HEK293 (cell line): ENCODE measurements around the gene CACNA1S.

Experiments used
- CTCF ChIP-seq: fragments of 450-650 bp; formaldehyde crosslinking; IDR thresholded peaks from 2 replicates; pipeline ENCODE4 v1.5.1; 2016; ENCODE audit warnings: missing biosample characterization, missing genetic modification characterization
- KLF10 ChIP-seq: fragments of 450-650 bp; IDR thresholded peaks from 2 replicates; pipeline ENCODE4 v1.5.1; 2018; ENCODE audit warnings: missing biosample characterization, mild to moderate bottlenecking, missing genetic modification characterization
- MEIS1 ChIP-seq: sonication (generic); formaldehyde crosslinking; IDR thresholded peaks from 2 replicates; pipeline ENCODE4 v1.8.1; 2022; ENCODE audit warnings: missing genetic modification reagents, mild to moderate bottlenecking, borderline replicate concordance
- MYNN ChIP-seq: fragments of 450-650 bp; formaldehyde crosslinking; IDR thresholded peaks from 2 replicates; pipeline ENCODE4 v1.5.1; 2016; ENCODE audit warnings: missing biosample characterization, missing genetic modification characterization, borderline replicate concordance
- REST ChIP-seq: fragments of 450-650 bp; formaldehyde crosslinking; IDR thresholded peaks from 2 replicates; pipeline ENCODE4 v1.5.1; 2016; ENCODE audit warnings: missing biosample characterization, missing genetic modification characterization
- SP3 ChIP-seq: fragments of 450-650 bp; formaldehyde crosslinking; IDR thresholded peaks from 2 replicates; pipeline ENCODE4 v1.5.1; 2016; ENCODE audit warnings: missing biosample characterization, missing genetic modification characterization
- YY1 ChIP-seq: fragments of 450-650 bp; formaldehyde crosslinking; IDR thresholded peaks from 2 replicates; pipeline ENCODE4 v1.5.1; 2018; ENCODE audit warnings: missing biosample characterization, missing genetic modification characterization
- ZNF645 ChIP-seq: fragments of 450-650 bp; formaldehyde crosslinking; IDR thresholded peaks from 2 replicates; pipeline ENCODE4; 2016; ENCODE audit warnings: missing biosample characterization, missing genetic modification characterization
- ZNF670 ChIP-seq: fragments of 450-650 bp; formaldehyde crosslinking; IDR thresholded peaks from 2 replicates; pipeline ENCODE4 v1.5.1; 2016; ENCODE audit warnings: missing biosample characterization, missing genetic modification characterization, low read depth
- ZNF792 ChIP-seq: fragments of 450-650 bp; formaldehyde crosslinking; IDR thresholded peaks from 2 replicates; pipeline ENCODE4 v1.5.1; 2016; ENCODE audit warnings: missing biosample characterization, missing genetic modification characterization
- ZNF837 ChIP-seq: fragments of 450-650 bp; formaldehyde crosslinking; IDR thresholded peaks from 2 replicates; pipeline ENCODE4 v1.5.1; 2016; ENCODE audit warnings: missing biosample characterization, missing genetic modification characterization

DNA sequence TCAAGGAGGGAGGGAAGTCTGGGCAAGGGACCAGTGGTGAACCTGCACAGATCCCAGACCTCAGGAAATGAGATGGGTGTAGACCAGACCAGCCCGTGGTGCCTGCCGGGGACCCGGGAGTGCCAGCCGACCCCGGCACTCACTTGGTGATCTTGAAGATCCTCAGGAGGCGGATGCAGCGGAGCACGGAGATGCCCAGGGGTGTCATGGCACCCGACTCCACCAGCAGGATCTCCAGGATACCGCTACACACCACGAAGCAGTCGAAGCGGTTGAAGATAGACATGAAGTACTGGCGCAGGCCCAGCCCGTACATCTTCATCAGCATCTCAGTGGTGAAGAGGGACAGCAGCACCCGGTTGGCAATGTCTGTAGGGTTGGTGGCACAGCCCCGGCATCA, 34.5 kb downstream of the CACNA1S start:
- TF ChIP-seq SP3 (tag by site-specific recombination), result no peak
- no peak for TF ChIP-seq ZNF792
- no peak for TF ChIP-seq REST (tag by site-specific recombination)
- TF ChIP-seq CTCF (tag by site-specific recombination), result no peak
- TF ChIP-seq MEIS1, result no peak
- TF ChIP-seq KLF10 (tag by site-specific recombination), result no peak
- no peak for TF ChIP-seq ZNF670 (tag by site-specific recombination)
- TF ChIP-seq ZNF837, result no peak
- no peak for TF ChIP-seq MYNN
- no peak for TF ChIP-seq ZNF645 (tag by site-specific recombination)
- TF ChIP-seq YY1 (tag by site-specific recombination), result no peak
